Myocyte (in vitro differentiated cells): Measurements from ENCODE around the gene NGF. TPM values are rescaled to one million over a fixed set of nuclear protein-coding genes. Genes with fewer than 3 reads are reported as not detected.
A peak's percentile ranks its signal among the peaks of the same experiment; 100 is the strongest.

ENCODE experiments used
- DNase-seq: peaks from one replicate; pipeline ENCODE4 v3.0.0-alpha.2; 2012; ENCODE audit warnings: low read depth
- total RNA-seq: library from RNA; depleted of rRNA; stranded (reverse); fragments of >200 nt; gene quantifications from 2 replicates; pipeline ENCODE4 v1.2.3, GENCODE V29; 2014

The NGF gene
- total RNA-seq, 1 donor from 2014 or later = 0.51 TPM

GRCh38 chr1:115283249-115283648 lies 54.8 kb downstream of the NGF start:
- no peak for DNase-seq

- DNase-seq = no peak
Measured at GRCh38 chr1:115282807-115283208, 55.2 kb downstream of the NGF start.

GRCh38 chr1:115281143-115281542 lies 56.9 kb downstream of the NGF start:
- DNase-seq = no peak

- no peak for DNase-seq
Measured at GRCh38 chr1:115280064-115280463, 58.0 kb downstream of the NGF start.

GRCh38 chr1:115278211-115278610 lies 59.8 kb downstream of the NGF start:
- DNase-seq = no peak

GRCh38 chr1:115277276-115277675 lies 60.8 kb downstream of the NGF start:
- DNase-seq = peak; percentile 26

GRCh38 chr1:115275216-115275615 lies 62.8 kb downstream of the NGF start:
- peak; percentile 31 for DNase-seq

- DNase-seq = no peak
Measured at GRCh38 chr1:115274467-115274866, 63.6 kb downstream of the NGF start.

GRCh38 chr1:115266729-115267421 lies 71.2 kb downstream of the NGF start:
- no peak for DNase-seq

GRCh38 chr1:115265099-115265498 lies 73.0 kb downstream of the NGF start:
- no peak for DNase-seq

- no peak for DNase-seq
Measured at GRCh38 chr1:115262886-115263285, 75.2 kb downstream of the NGF start.

- DNase-seq = no peak
Measured at GRCh38 chr1:115261496-115261895, 76.6 kb downstream of the NGF start.

- DNase-seq = no peak
Measured at GRCh38 chr1:115258302-115258866, 79.7 kb downstream of the NGF start.

GRCh38 chr1:115257591-115257990 lies 80.5 kb downstream of the NGF start:
- no peak for DNase-seq

GRCh38 chr1:115255154-115255553 lies 82.9 kb downstream of the NGF start:
- DNase-seq = no peak

- DNase-seq = no peak
Measured at GRCh38 chr1:115252585-115252984, 85.5 kb downstream of the NGF start.

GRCh38 chr1:115251856-115252255 lies 86.2 kb downstream of the NGF start:
- DNase-seq = peak; percentile 72

- DNase-seq = peak; percentile 66
Measured at GRCh38 chr1:115251340-115251748, 86.7 kb downstream of the NGF start.

GRCh38 chr1:115246526-115246925 lies 91.5 kb downstream of the NGF start:
- DNase-seq = no peak

- DNase-seq = no peak
Measured at GRCh38 chr1:115245227-115245626, 92.8 kb downstream of the NGF start.

- DNase-seq = no peak
Measured at GRCh38 chr1:115242543-115242942, 95.5 kb downstream of the NGF start.

GRCh38 chr1:115241309-115241708 lies 96.7 kb downstream of the NGF start:
- DNase-seq = no peak

GRCh38 chr1:115240297-115240696 lies 97.8 kb downstream of the NGF start:
- no peak for DNase-seq
